ENCODE results near the gene USP1. TPM values are rescaled to one million over a fixed set of nuclear protein-coding genes. Genes with fewer than 3 reads are reported as not detected.

The USP1 gene
- total and polyA plus RNA-seq, 10 of the 15 experiments (the other 5 are each of a cell fraction or from before 2014, with no cell fraction given): 25.6 to 77.9 (median 48.1) TPM

- TF ChIP-seq CBX5 (IDR thresholded peaks at IDR 0.05; ENCODE audit: low read depth) (no peak), POLR2AphosphoS2 (IDR thresholded peaks at IDR 0.05; ENCODE audit: low read depth, low read length) (no peak), MYC (IDR thresholded peaks at IDR 0.05; ENCODE audit: insufficient read depth, insufficient read length, insufficient replicate concordance, low read length, severe bottlenecking) (no peak), RAD21 (IDR thresholded peaks at IDR 0.05; ENCODE audit: insufficient read depth, low read depth, low read length) (no peak), SREBF2 (IDR thresholded peaks at IDR 0.05; ENCODE audit: low read length) (no peak), ZNF24 (IDR thresholded peaks at IDR 0.05) (no peak), SUPT20H (IDR thresholded peaks at IDR 0.05; ENCODE audit: borderline replicate concordance, control insufficient read depth, low read depth, low read length) (no peak)
- TF ChIP-seq, protein P1, sequence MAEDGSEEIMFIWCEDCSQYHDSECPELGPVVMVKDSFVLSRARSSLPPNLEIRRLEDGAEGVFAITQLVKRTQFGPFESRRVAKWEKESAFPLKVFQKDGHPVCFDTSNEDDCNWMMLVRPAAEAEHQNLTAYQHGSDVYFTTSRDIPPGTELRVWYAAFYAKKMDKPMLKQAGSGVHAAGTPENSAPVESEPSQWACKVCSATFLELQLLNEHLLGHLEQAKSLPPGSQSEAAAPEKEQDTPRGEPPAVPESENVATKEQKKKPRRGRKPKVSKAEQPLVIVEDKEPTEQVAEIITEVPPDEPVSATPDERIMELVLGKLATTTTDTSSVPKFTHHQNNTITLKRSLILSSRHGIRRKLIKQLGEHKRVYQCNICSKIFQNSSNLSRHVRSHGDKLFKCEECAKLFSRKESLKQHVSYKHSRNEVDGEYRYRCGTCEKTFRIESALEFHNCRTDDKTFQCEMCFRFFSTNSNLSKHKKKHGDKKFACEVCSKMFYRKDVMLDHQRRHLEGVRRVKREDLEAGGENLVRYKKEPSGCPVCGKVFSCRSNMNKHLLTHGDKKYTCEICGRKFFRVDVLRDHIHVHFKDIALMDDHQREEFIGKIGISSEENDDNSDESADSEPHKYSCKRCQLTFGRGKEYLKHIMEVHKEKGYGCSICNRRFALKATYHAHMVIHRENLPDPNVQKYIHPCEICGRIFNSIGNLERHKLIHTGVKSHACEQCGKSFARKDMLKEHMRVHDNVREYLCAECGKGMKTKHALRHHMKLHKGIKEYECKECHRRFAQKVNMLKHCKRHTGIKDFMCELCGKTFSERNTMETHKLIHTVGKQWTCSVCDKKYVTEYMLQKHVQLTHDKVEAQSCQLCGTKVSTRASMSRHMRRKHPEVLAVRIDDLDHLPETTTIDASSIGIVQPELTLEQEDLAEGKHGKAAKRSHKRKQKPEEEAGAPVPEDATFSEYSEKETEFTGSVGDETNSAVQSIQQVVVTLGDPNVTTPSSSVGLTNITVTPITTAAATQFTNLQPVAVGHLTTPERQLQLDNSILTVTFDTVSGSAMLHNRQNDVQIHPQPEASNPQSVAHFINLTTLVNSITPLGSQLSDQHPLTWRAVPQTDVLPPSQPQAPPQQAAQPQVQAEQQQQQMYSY (CRISPR knock-in tag; IDR thresholded peaks at IDR 0.05): no peak
These were observed 51.1 kb downstream of the USP1 start (continued) for GRCh38 chr1:62487956-62488355.

DNA sequence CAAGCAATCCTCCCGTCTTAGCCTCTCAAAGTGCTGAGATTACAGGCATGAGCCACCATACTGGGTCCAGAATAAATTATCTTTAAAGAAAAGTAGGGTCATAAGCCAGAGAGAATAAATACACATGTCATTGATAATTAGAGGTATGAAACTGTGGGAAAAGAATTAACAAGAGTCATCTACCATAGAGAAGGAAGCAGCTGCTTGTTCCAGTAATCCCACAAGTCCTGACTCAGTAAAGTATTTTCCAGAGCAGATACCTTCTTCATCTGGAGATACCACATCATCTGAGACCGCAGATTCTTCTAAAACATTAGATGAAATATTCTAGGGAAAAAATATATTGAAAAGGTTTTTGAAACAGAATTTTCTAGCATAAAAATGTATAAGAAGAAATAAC is 55.7 kb downstream of the USP1 start:
- H3K4me3 ChIP-seq: no peak overlapping the region
- H3K27ac ChIP-seq (ENCODE audit: control insufficient read depth, insufficient read depth): no peak overlapping the region
- no TSS peak for BruUV-seq (replicated peaks)
- in situ Hi-C loops (cut with MboI): no loop called here
- no peak for ATAC-seq
- FAIRE-seq: no peak
- intact Hi-C loops (cut with micrococcal nuclease; ENCODE audit: unreplicated experiment): no loop called here
- no peaks in the 10 kb centered on the region for H3K27me3 ChIP-seq (replicated peaks in 1 of 2; ENCODE audit: control insufficient read depth in 2 of 2, insufficient read depth in 2 of 2, low read length in 1 of 2)
- DNase-seq (ENCODE audit: low read depth, low spot score): no peak
- TF ChIP-seq CBFB (IDR thresholded peaks at IDR 0.05; ENCODE audit: low read depth): no peak
- no peak for TF ChIP-seq NFXL1 (IDR thresholded peaks at IDR 0.05; ENCODE audit: borderline replicate concordance)
- no peak for TF ChIP-seq CBX5 (IDR thresholded peaks at IDR 0.05; ENCODE audit: low read depth)
- no peak for TF ChIP-seq MEF2A (IDR thresholded peaks at IDR 0.05; ENCODE audit: insufficient read depth, low read depth, low read length)
- TF ChIP-seq MXI1 (IDR thresholded peaks at IDR 0.05; ENCODE audit: low read depth, low read length): no peak
- TF ChIP-seq NFYA (IDR thresholded peaks at IDR 0.05; ENCODE audit: borderline replicate concordance, low read depth, low read length): no peak
- TF ChIP-seq NBN (IDR thresholded peaks at IDR 0.05): no peak
- no peak for TF ChIP-seq DPF2 (IDR thresholded peaks at IDR 0.05)
- TF ChIP-seq RBBP5 (conservative IDR thresholded peaks at IDR 0.05): no peak
- TF ChIP-seq ETV6 (conservative IDR thresholded peaks at IDR 0.05 in 1 of 2, IDR thresholded peaks at IDR 0.05 in 1 of 2; ENCODE audit: borderline replicate concordance in 1 of 2, low read depth in 1 of 2): no peak
- no peak for TF ChIP-seq RAD51 (IDR thresholded peaks at IDR 0.05)
- H4K20me1 ChIP-seq (ENCODE audit: control insufficient read depth, insufficient read depth): no peaks in the 10 kb centered on the region
- ChIA-PET CTCF (no interaction called here), SMC1A (ENCODE audit: uncharacterized antibody, unreplicated experiment) (interaction anchor here (1.5 kb wide), 1 partner anchor 254 kb away, joined by 4 read pairs; no protein-coding TSS in a partner anchor), POLR2A (no interaction called here), RAD21 (ENCODE audit: unreplicated experiment) (no interaction called here)
- H3K4me2 ChIP-seq (ENCODE audit: control insufficient read depth, insufficient read depth): no peak overlapping the region
- 0 out of 4 replicates have a peak, but pooled peaks cover 0 to 2% of the 10 kb centered on the region in 2 experiments for H3K36me3 ChIP-seq (ENCODE audit: control insufficient read depth in 2 of 2, insufficient read depth in 2 of 2, low read length in 1 of 2)
- H2AFZ ChIP-seq (ENCODE audit: control insufficient read depth, low read depth, low read length): no peak overlapping the region
- H3K9ac ChIP-seq (ENCODE audit: control insufficient read depth, insufficient read depth, low read length): no peak overlapping the region
- H3K9me3 ChIP-seq (replicated peaks; ENCODE audit: control insufficient read depth, insufficient read depth, low read length): no peaks in the 10 kb centered on the region
- H3K79me2 ChIP-seq (ENCODE audit: control insufficient read depth, insufficient read depth, low read length): no peaks in the 10 kb centered on the region
- no peaks in the 10 kb centered on the region for H3K4me1 ChIP-seq (ENCODE audit: control insufficient read depth, insufficient read depth, low read length)
- WGBS (ENCODE audit: insufficient coverage, insufficient replicate concordance, low lambda C conversion rate, missing lambda C conversion rate): 87% methylated on average over 2 of the region's 2 CpGs
